ENCODE data around the gene DNASE1L2. TPM values are rescaled to one million over a fixed set of nuclear protein-coding genes. Genes with fewer than 3 reads are reported as not detected.

DNASE1L2 gene
- total and polyA plus RNA-seq, 11 donors, result 0.12 to 0.51 (median 0.34) TPM; not detected in 2

DNA sequence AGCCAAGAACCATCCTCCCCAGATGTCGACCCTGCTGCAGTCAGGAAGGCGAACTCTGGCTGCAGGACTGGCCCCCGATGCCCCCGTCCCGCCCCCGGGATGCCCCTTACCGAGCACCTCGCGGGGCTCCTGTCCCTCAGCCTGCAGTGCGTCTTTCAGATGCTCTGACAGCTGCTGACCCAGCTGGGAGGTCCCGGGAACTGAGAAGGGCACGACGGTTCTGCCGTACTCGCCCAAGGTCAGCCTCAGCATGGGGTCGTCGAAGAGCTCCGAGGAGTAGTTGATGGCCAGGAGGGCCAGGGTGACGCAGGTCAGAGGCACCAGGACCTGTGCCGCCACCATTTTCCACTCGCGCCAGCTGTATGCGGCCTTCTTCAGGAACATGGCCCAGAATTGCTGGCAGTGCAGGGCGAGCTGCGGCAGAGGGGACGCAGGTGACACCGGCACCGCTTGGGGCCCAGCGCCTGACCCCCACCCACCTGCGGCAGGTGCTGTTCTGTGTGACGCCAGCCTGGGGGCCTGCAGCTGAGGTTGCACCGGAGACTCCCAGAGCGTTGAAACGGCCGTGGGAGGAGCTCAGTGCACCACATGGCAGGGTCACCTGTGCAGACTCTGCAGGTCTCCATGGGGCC is 51.8 kb downstream of the DNASE1L2 start:
- ATAC-seq, result no peak
- Histone ChIP-seq H3K27ac (no peak overlapping the region), H3K36me3 (peaks cover 0 to 72% (median 25%) of the 10 kb centered on the region in 9 donors), H3K4me3 (no peak overlapping the region), H3K27me3 (no peaks in the 10 kb centered on the region), H3K9me3 (no peaks in the 10 kb centered on the region), H3K4me1 (no peaks in the 10 kb centered on the region)
- no peak for TF ChIP-seq POLR2A (IDR thresholded peaks at IDR 0.05)
- TF ChIP-seq, protein P1, sequence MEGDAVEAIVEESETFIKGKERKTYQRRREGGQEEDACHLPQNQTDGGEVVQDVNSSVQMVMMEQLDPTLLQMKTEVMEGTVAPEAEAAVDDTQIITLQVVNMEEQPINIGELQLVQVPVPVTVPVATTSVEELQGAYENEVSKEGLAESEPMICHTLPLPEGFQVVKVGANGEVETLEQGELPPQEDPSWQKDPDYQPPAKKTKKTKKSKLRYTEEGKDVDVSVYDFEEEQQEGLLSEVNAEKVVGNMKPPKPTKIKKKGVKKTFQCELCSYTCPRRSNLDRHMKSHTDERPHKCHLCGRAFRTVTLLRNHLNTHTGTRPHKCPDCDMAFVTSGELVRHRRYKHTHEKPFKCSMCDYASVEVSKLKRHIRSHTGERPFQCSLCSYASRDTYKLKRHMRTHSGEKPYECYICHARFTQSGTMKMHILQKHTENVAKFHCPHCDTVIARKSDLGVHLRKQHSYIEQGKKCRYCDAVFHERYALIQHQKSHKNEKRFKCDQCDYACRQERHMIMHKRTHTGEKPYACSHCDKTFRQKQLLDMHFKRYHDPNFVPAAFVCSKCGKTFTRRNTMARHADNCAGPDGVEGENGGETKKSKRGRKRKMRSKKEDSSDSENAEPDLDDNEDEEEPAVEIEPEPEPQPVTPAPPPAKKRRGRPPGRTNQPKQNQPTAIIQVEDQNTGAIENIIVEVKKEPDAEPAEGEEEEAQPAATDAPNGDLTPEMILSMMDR (IDR thresholded peaks at IDR 0.05), result no peak
- no peak for DNase-seq
- intact Hi-C loops (cut with DNase I), result no loop called here
- 85 to 88% (median 86%) methylated on average over 31 to 35 of the region's 35 CpGs for WGBS, 4 donors

MicroRNAs within 50 kb of the gene (microRNA counts, 767-probe panel; counts per million panel counts)
- 0 to 71.6 counts per million in 2 donors for microRNA hsa-miR-940

Small RNA genes within 50 kb of the gene (microRNA-seq; reads per million reads assigned to microRNA genes)
- gene MIR3677 (0 to 0.41 (median 0) reads per million in 4 donors), gene MIR4717 (0 reads per million in 4 donors)

Other genes starting within 250 kb of the DNASE1L2 start
- 1 to 10 TPM in 3 of 9 donors, under 1 TPM in 6; 0.19 to 1.3 (median 0.86) TPM for gene SYNGR3, start 246.5 kb upstream of the DNASE1L2 start, total RNA-seq
- gene SYNGR3, start 246.5 kb upstream of the DNASE1L2 start, polyA plus RNA-seq, result 1 to 10 TPM in 1 of 2 donors, under 1 TPM in 1; 0.53 to 2.7 TPM
- 10 to 100 TPM; 10.9 to 47.4 (median 17.0) TPM for gene ZNF598, start 226.6 kb upstream of the DNASE1L2 start, total RNA-seq
- gene ZNF598, start 226.6 kb upstream of the DNASE1L2 start, polyA plus RNA-seq, result 10 to 100 TPM in 1 of 2 donors, 1 to 10 TPM in 1; 9.4 to 33.8 TPM
- under 1 TPM in 1 of 9 donors, not detected in 8; 0.69 TPM for gene NPW, start 216.7 kb upstream of the DNASE1L2 start, total RNA-seq
- gene NPW, start 216.7 kb upstream of the DNASE1L2 start, polyA plus RNA-seq, result under 1 TPM in 1 of 2 donors, not detected in 1; 0.19 TPM
- 100 to 1,000 TPM; 124 to 496 (median 227) TPM for gene NHERF2, start 209.5 kb upstream of the DNASE1L2 start, total RNA-seq
- 100 to 1,000 TPM; 213 to 396 TPM for gene NHERF2, start 209.5 kb upstream of the DNASE1L2 start, polyA plus RNA-seq
- gene NTHL1, start 188.6 kb upstream of the DNASE1L2 start, total RNA-seq, result 10 to 100 TPM in 7 of 9 donors, 1 to 10 TPM in 2; 9.0 to 25.0 (median 11.7) TPM
- 10 to 100 TPM; 13.1 to 32.3 TPM for gene NTHL1, start 188.6 kb upstream of the DNASE1L2 start, polyA plus RNA-seq
- gene TSC2, start 188.5 kb upstream of the DNASE1L2 start, total RNA-seq, result 10 to 100 TPM; 48.4 to 94.5 (median 70.4) TPM
- gene TSC2, start 188.5 kb upstream of the DNASE1L2 start, polyA plus RNA-seq, result 10 to 100 TPM; 33.3 to 44.8 TPM
- gene PKD1, start 100.5 kb upstream of the DNASE1L2 start, total RNA-seq, result 100 to 1,000 TPM in 6 of 9 donors, 10 to 100 TPM in 3; 64.9 to 441 (median 110) TPM
- 100 to 1,000 TPM in 1 of 2 donors, 10 to 100 TPM in 1; 90.6 to 105 TPM for gene PKD1, start 100.5 kb upstream of the DNASE1L2 start, polyA plus RNA-seq
- 1 to 10 TPM in 4 of 9 donors, under 1 TPM in 5; 0.36 to 5.0 (median 0.75) TPM for gene RAB26, start 87.8 kb upstream of the DNASE1L2 start, total RNA-seq
- gene RAB26, start 87.8 kb upstream of the DNASE1L2 start, polyA plus RNA-seq, result 1 to 10 TPM in 1 of 2 donors, under 1 TPM in 1; 0.28 to 3.3 TPM
- gene TRAF7, start 80.7 kb upstream of the DNASE1L2 start, total RNA-seq, result 10 to 100 TPM; 20.2 to 40.2 (median 27.0) TPM
- 10 to 100 TPM; 12.2 to 39.5 TPM for gene TRAF7, start 80.7 kb upstream of the DNASE1L2 start, polyA plus RNA-seq
- 1 to 10 TPM in 8 of 9 donors, under 1 TPM in 1; 0.77 to 7.0 (median 2.1) TPM for gene CASKIN1, start 39.8 kb upstream of the DNASE1L2 start, total RNA-seq
- gene CASKIN1, start 39.8 kb upstream of the DNASE1L2 start, polyA plus RNA-seq, result 1 to 10 TPM in 1 of 2 donors, under 1 TPM in 1; 0.37 to 4.0 TPM
- 10 to 100 TPM; 19.8 to 49.0 (median 22.8) TPM for gene MLST8, start 31.0 kb upstream of the DNASE1L2 start, total RNA-seq
- gene MLST8, start 31.0 kb upstream of the DNASE1L2 start, polyA plus RNA-seq, result 10 to 100 TPM; 28.5 to 42.3 TPM
- gene BRICD5, start 25.6 kb upstream of the DNASE1L2 start, total RNA-seq, result 10 to 100 TPM in 2 of 9 donors, 1 to 10 TPM in 7; 1.7 to 11.7 (median 5.5) TPM
- gene BRICD5, start 25.6 kb upstream of the DNASE1L2 start, polyA plus RNA-seq, result 1 to 10 TPM; 3.8 to 7.6 TPM
- 10 to 100 TPM; 19.6 to 44.0 (median 33.8) TPM for gene PGP, start 21.6 kb upstream of the DNASE1L2 start, total RNA-seq
- 10 to 100 TPM; 24.6 to 31.7 TPM for gene PGP, start 21.6 kb upstream of the DNASE1L2 start, polyA plus RNA-seq
- gene E4F1, start 12.9 kb upstream of the DNASE1L2 start, total RNA-seq, result 10 to 100 TPM in 8 of 9 donors, 1 to 10 TPM in 1; 8.4 to 27.3 (median 12.7) TPM
- gene E4F1, start 12.9 kb upstream of the DNASE1L2 start, polyA plus RNA-seq, result 10 to 100 TPM; 17.3 to 20.4 TPM
- 100 to 1,000 TPM in 8 of 9 donors, 10 to 100 TPM in 1; 84.6 to 178 (median 142) TPM for gene ECI1, start 15.1 kb downstream of the DNASE1L2 start, total RNA-seq
- gene ECI1, start 15.1 kb downstream of the DNASE1L2 start, polyA plus RNA-seq, result 100 to 1,000 TPM; 146 to 340 TPM
- 100 to 1,000 TPM; 100 to 154 (median 120) TPM for gene RNPS1, start 31.7 kb downstream of the DNASE1L2 start, total RNA-seq
- gene RNPS1, start 31.7 kb downstream of the DNASE1L2 start, polyA plus RNA-seq, result 100 to 1,000 TPM in 1 of 2 donors, 10 to 100 TPM in 1; 73.9 to 193 TPM
- gene ABCA3, start 104.3 kb downstream of the DNASE1L2 start, total RNA-seq, result 10 to 100 TPM in 5 of 9 donors, 1 to 10 TPM in 4; 8.0 to 16.5 (median 10.0) TPM
- gene ABCA3, start 104.3 kb downstream of the DNASE1L2 start, polyA plus RNA-seq, result 1 to 10 TPM; 6.7 to 8.8 TPM
- 1 to 10 TPM in 7 of 9 donors, under 1 TPM in 2; 0.67 to 6.0 (median 1.6) TPM for gene CCNF, start 193.0 kb downstream of the DNASE1L2 start, total RNA-seq
- gene CCNF, start 193.0 kb downstream of the DNASE1L2 start, polyA plus RNA-seq, result 1 to 10 TPM in 1 of 2 donors, under 1 TPM in 1; 0.38 to 1.6 TPM
- 1 to 10 TPM in 5 of 9 donors, under 1 TPM in 3, not detected in 1; 0.60 to 4.9 (median 1.2) TPM for gene TEDC2, start 223.7 kb downstream of the DNASE1L2 start, total RNA-seq
- 1 to 10 TPM in 1 of 2 donors, under 1 TPM in 1; 0.46 to 3.1 TPM for gene TEDC2, start 223.7 kb downstream of the DNASE1L2 start, polyA plus RNA-seq
- under 1 TPM in 6 of 9 donors, not detected in 3; 0.09 to 0.50 (median 0.20) TPM for gene NTN3, start 234.9 kb downstream of the DNASE1L2 start, total RNA-seq
- not detected for gene NTN3, start 234.9 kb downstream of the DNASE1L2 start, polyA plus RNA-seq
- 10 to 100 TPM in 8 of 9 donors, 1 to 10 TPM in 1; 8.9 to 19.2 (median 11.9) TPM for gene TBC1D24, start 238.7 kb downstream of the DNASE1L2 start, total RNA-seq
- 1 to 10 TPM; 4.0 to 6.7 TPM for gene TBC1D24, start 238.7 kb downstream of the DNASE1L2 start, polyA plus RNA-seq